SK-N-SH (cell line): ENCODE data around the gene HSD17B11. TPM values are rescaled to one million over a fixed set of nuclear protein-coding genes. Genes with fewer than 3 reads are reported as not detected.

Source experiments
- CTCF ChIA-PET: fragments of 300-600, 350-600 bp; formaldehyde crosslinking; extraction: SDS; loops from one replicate; lab custom pipeline; 2021; lab: Yijun Ruan, JAX
- POLR2A ChIA-PET: fragments of 350-600 bp; sonication (Branson Sonifier 250); formaldehyde crosslinking; extraction: SDS; loops from one replicate; lab custom pipeline; 2020; ENCODE audit warnings: antibody characterized with exemption, inconsistent platforms; lab: Yijun Ruan, JAX
- DNase-seq: peaks from one replicate; pipeline ENCODE4 v3.0.0; 2012
- H2AFZ ChIP-seq: fragments of 200-600 bp; sonication (generic); 2 replicates; pipeline ENCODE4 v1.8.1; 2016; ENCODE audit warnings: antibody characterized with exemption, mild to moderate bottlenecking, low read depth
- H3F3A ChIP-seq: fragments of 200-600 bp; sonication (generic); replicated peaks from 2 replicates; pipeline ENCODE3; 2016; ENCODE audit warnings: antibody characterized with exemption, mild to moderate bottlenecking; ENCODE audit not compliant: insufficient read depth
- H3K27ac ChIP-seq, 2 experiments: fragments of 200-500 bp in 1 of 2; fragments of 200-600 bp in 1 of 2; sonication (Bioruptor generic) in 1 of 2; sonication (generic), shearing (Covaris generic) in 1 of 2; 2 replicates each; pipeline versions ENCODE4 v1.5.1 to v1.6.1; 2014 to 2016; ENCODE audit warnings: low read depth in 2 of 2, inconsistent platforms in 1 of 2, low read length in 1 of 2, mild to moderate bottlenecking in 1 of 2, mixed read lengths in 1 of 2
- H3K27me3 ChIP-seq: fragments of 200-600 bp; sonication (generic), shearing (Covaris generic); 2 replicates; pipeline ENCODE4 v1.6.1; 2016; ENCODE audit warnings: mixed run types; ENCODE audit not compliant: insufficient read depth
- H3K36me3 ChIP-seq, 2 experiments: fragments of 200-500 bp in 1 of 2; fragments of 200-600 bp in 1 of 2; sonication (Bioruptor generic) in 1 of 2; sonication (generic) in 1 of 2; replicated peaks in 1 of 2; 2 replicates each; pipeline versions ENCODE3 to v1.5.1; 2014 to 2016; ENCODE audit warnings: low read length in 1 of 2, mild to moderate bottlenecking in 1 of 2; ENCODE audit not compliant: insufficient read depth in 2 of 2, control insufficient read depth in 1 of 2
- H3K4me1 ChIP-seq, 2 experiments: fragments of 200-500 bp in 1 of 2; fragments of 200-600 bp in 1 of 2; sonication (Bioruptor generic) in 1 of 2; sonication (generic), shearing (Covaris generic) in 1 of 2; 2 replicates each; pipeline versions ENCODE4 v1.5.1 to v1.6.1; 2014 to 2016; ENCODE audit warnings: low read depth in 1 of 2, low read length in 1 of 2, mixed run types in 1 of 2; ENCODE audit not compliant: insufficient read depth in 2 of 2, control insufficient read depth in 1 of 2
- H3K4me2 ChIP-seq: fragments of 200-600 bp; sonication (generic), shearing (Covaris generic); 2 replicates; pipeline ENCODE4 v1.6.1; 2017; ENCODE audit warnings: mixed run types
- H3K4me3 ChIP-seq, 2 experiments: fragments of 200-500 bp in 1 of 2; fragments of 200-600 bp in 1 of 2; sonication (Bioruptor generic) in 1 of 2; sonication (generic), shearing (Covaris generic) in 1 of 2; 2 replicates each; pipeline versions ENCODE4 v1.5.1 to v1.8.1; 2014 to 2016; ENCODE audit warnings: low read depth in 2 of 2, inconsistent platforms in 1 of 2, low read length in 1 of 2, mild to moderate bottlenecking in 1 of 2, mixed read lengths in 1 of 2, moderate library complexity in 1 of 2
- H3K79me2 ChIP-seq: fragments of 200-600 bp; sonication (generic); 2 replicates; pipeline ENCODE4 v1.8.1; 2017; ENCODE audit warnings: mild to moderate bottlenecking; ENCODE audit not compliant: insufficient read depth
- H3K9ac ChIP-seq: fragments of 200-600 bp; sonication (generic); 2 replicates; pipeline ENCODE4 v1.6.1; 2017; ENCODE audit warnings: mixed run types
- H3K9me2 ChIP-seq: fragments of 200-600 bp; sonication (generic); 2 replicates; pipeline ENCODE4 v1.6.1; 2017; ENCODE audit warnings: mixed run types
- H3K9me3 ChIP-seq: fragments of 200-600 bp; sonication (generic); 2 replicates; pipeline ENCODE4 v1.6.1; 2017; ENCODE audit warnings: mixed run types, mild to moderate bottlenecking, moderate library complexity
- H4K20me1 ChIP-seq: fragments of 200-600 bp; sonication (generic); 2 replicates; pipeline ENCODE4 v1.6.1; 2017; ENCODE audit warnings: mild to moderate bottlenecking, mixed run types; ENCODE audit not compliant: insufficient read depth
- CHD2 ChIP-seq: fragments of 150-350 bp; IDR thresholded peaks from 2 replicates; pipeline ENCODE4 v1.6.1; 2018; ENCODE audit warnings: low read length; ENCODE audit not compliant: partially characterized antibody
- CTCF ChIP-seq: fragments of 200-600 bp; sonication (generic); IDR thresholded peaks from 2 replicates; pipeline ENCODE4 v1.6.1; 2017; ENCODE audit warnings: antibody characterized with exemption, mild to moderate bottlenecking, moderate library complexity
- EP300 ChIP-seq, 2 experiments: IDR thresholded peaks; 2 replicates each; pipeline versions ENCODE4 v1.4.0 to v1.6.1; 2012; ENCODE audit warnings: borderline replicate concordance in 1 of 2, low read depth in 1 of 2, low read length in 1 of 2
- EZH2phosphoT487 ChIP-seq: fragments of 200-600 bp; sonication (generic); IDR thresholded peaks from 2 replicates; pipeline ENCODE4 v1.6.1; 2017; ENCODE audit warnings: low read depth, mixed run types, mild to moderate bottlenecking, antibody characterized with exemption, moderate library complexity, borderline replicate concordance
- FOXJ3 ChIP-seq: sonication (generic); formaldehyde crosslinking; IDR thresholded peaks from 2 replicates; pipeline ENCODE4 v1.5.1; 2020; ENCODE audit warnings: mild to moderate bottlenecking, missing genetic modification reagents
- GABPA ChIP-seq: IDR thresholded peaks from 2 replicates; pipeline ENCODE4 v1.4.0; 2012; ENCODE audit warnings: low read depth, mild to moderate bottlenecking
- GATA2 ChIP-seq: sonication (generic); formaldehyde crosslinking; IDR thresholded peaks from 2 replicates; pipeline ENCODE4 v1.5.0; 2020; ENCODE audit warnings: mild to moderate bottlenecking, missing genetic modification reagents
- IRF3 ChIP-seq: fragments of 150-350 bp; IDR thresholded peaks from 2 replicates; pipeline ENCODE4 v1.6.1; 2016; ENCODE audit warnings: mild to moderate bottlenecking, low read depth, low read length
- MXI1 ChIP-seq: IDR thresholded peaks from 2 replicates; pipeline ENCODE4 v1.6.1; 2012; ENCODE audit warnings: mild to moderate bottlenecking, low read depth, low read length, improper control_type of control experiment
- RAD21 ChIP-seq: IDR thresholded peaks from 2 replicates; pipeline ENCODE4 v1.6.1; 2012; ENCODE audit warnings: mild to moderate bottlenecking, low read length
- RCOR1 ChIP-seq: fragments of 150-350 bp; IDR thresholded peaks from 2 replicates; pipeline ENCODE4 v1.6.1; 2017; ENCODE audit warnings: antibody characterized with exemption, low read length
- RFX5 ChIP-seq: IDR thresholded peaks from 2 replicates; pipeline ENCODE4 v1.6.1; 2012; ENCODE audit warnings: mild to moderate bottlenecking, improper control_type of control experiment, low read length
- WGBS: methylation state at CpG from one replicate; pipeline ENCODE4 v1.1.6; 2017; ENCODE audit warnings: low lambda C conversion rate; 5-methylcytosine and 5-hydroxymethylcytosine counted together
- polyA plus RNA-seq, 3 experiments: library from polyadenylated mRNA; depleted of rRNA; stranded (reverse); fragments of >200 nt; gene quantifications; 2 replicates each; pipeline ENCODE4 v1.2.3, GENCODE V29; 2012
- TF ChIP-seq, protein P1 (sequence below): IDR thresholded peaks from 2 replicates; pipeline ENCODE4 v1.4.0; 2012; ENCODE audit warnings: low read depth
- TF ChIP-seq, protein P2 (sequence below): fragments of 150-350 bp; IDR thresholded peaks from 2 replicates; pipeline ENCODE4 v1.6.1; 2017; ENCODE audit warnings: antibody characterized with exemption, low read length, low read depth, borderline replicate concordance
- TF ChIP-seq, protein P3 (sequence below): IDR thresholded peaks from 2 replicates; pipeline ENCODE4; 2012
- TF ChIP-seq, protein P4 (sequence below): IDR thresholded peaks from 2 replicates; pipeline ENCODE4 v1.4.0; 2012; ENCODE audit warnings: low read depth, borderline replicate concordance

HSD17B11 gene
- polyA plus RNA-seq, 1 of the 3 experiments (the other 2 are of a cell fraction), result 13.2 TPM

- POLR2A ChIA-PET, result no interaction called here
- no peaks in the 10 kb centered on the region for H3K9me3 ChIP-seq
- TF ChIP-seq, protein P1, sequence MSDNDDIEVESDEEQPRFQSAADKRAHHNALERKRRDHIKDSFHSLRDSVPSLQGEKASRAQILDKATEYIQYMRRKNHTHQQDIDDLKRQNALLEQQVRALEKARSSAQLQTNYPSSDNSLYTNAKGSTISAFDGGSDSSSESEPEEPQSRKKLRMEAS, result no peak
- TF ChIP-seq IRF3, result no peak
- no peak for TF ChIP-seq CHD2
- TF ChIP-seq, protein P2, sequence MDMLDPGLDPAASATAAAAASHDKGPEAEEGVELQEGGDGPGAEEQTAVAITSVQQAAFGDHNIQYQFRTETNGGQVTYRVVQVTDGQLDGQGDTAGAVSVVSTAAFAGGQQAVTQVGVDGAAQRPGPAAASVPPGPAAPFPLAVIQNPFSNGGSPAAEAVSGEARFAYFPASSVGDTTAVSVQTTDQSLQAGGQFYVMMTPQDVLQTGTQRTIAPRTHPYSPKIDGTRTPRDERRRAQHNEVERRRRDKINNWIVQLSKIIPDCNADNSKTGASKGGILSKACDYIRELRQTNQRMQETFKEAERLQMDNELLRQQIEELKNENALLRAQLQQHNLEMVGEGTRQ, result no peak
- no peak for TF ChIP-seq GATA2 (CRISPR knock-in tag)
- no peak for TF ChIP-seq RAD21
- no peak for TF ChIP-seq RCOR1
- TF ChIP-seq EZH2phosphoT487, result no peak
- TF ChIP-seq GABPA, result no peak
- no peak for TF ChIP-seq CTCF
- TF ChIP-seq RFX5, result no peak
- no peak overlapping the region for H2AFZ ChIP-seq
- H3K27ac ChIP-seq, result no peak overlapping the region
- no peaks in the 10 kb centered on the region for H4K20me1 ChIP-seq
- H3F3A ChIP-seq, result no peaks in the 10 kb centered on the region
- no peak overlapping the region for H3K4me3 ChIP-seq
- no peaks in the 10 kb centered on the region for H3K27me3 ChIP-seq
- H3K79me2 ChIP-seq, result peaks cover under 1% of the 10 kb centered on the region; the same call in 1 of the 2 replicates
- no peak overlapping the region for H3K9ac ChIP-seq
- 41% methylated on average over 1 of the region's 1 CpG for WGBS
- no peaks in the 10 kb centered on the region for H3K4me1 ChIP-seq
- no peaks in the 10 kb centered on the region for H3K9me2 ChIP-seq
- H3K36me3 ChIP-seq, result peaks cover 40 to 69% of the 10 kb centered on the region in 2 experiments
- H3K4me2 ChIP-seq, result no peak overlapping the region
- DNase-seq, result no peak
- CTCF ChIA-PET, result interaction anchor here (1.4 to 3.6 kb wide), 3 partner anchors 9 to 99 kb away, joined by 3 to 25 read pairs (median 7); no protein-coding TSS in a partner anchor
Measured at GRCh38 chr4:87365348-87365747, 25.6 kb downstream of the HSD17B11 start.

- Histone ChIP-seq H3K4me2 (no peak overlapping the region), H3K27me3 (no peaks in the 10 kb centered on the region), H3K79me2 (peaks cover 6% of the 10 kb centered on the region; the same call in 1 of the 2 replicates), H3K9me3 (no peaks in the 10 kb centered on the region), H4K20me1 (no peaks in the 10 kb centered on the region), H3K9me2 (no peaks in the 10 kb centered on the region), H3K4me3 (no peak overlapping the region), H3K36me3 (peaks cover 44 to 72% of the 10 kb centered on the region in 2 experiments), H3F3A (peaks cover under 1% of the 10 kb centered on the region), H3K9ac (no peak overlapping the region), H2AFZ (no peak overlapping the region), H3K27ac (no peak overlapping the region), H3K4me1 (no peaks in the 10 kb centered on the region)
- POLR2A ChIA-PET, result no interaction called here
- CTCF ChIA-PET, result interaction anchor here (0.9 to 3.6 kb wide), 4 partner anchors 11 to 475 kb away, joined by 3 to 25 read pairs (median 5); no protein-coding TSS in a partner anchor
- DNase-seq, result no peak
- WGBS, result 93% methylated on average over 2 of the region's 2 CpGs
- TF ChIP-seq, protein P3, sequence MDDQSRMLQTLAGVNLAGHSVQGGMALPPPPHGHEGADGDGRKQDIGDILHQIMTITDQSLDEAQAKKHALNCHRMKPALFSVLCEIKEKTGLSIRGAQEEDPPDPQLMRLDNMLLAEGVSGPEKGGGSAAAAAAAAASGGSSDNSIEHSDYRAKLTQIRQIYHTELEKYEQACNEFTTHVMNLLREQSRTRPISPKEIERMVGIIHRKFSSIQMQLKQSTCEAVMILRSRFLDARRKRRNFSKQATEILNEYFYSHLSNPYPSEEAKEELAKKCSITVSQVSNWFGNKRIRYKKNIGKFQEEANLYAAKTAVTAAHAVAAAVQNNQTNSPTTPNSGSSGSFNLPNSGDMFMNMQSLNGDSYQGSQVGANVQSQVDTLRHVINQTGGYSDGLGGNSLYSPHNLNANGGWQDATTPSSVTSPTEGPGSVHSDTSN, result no peak
- TF ChIP-seq CHD2, result no peak
- no peak for TF ChIP-seq MXI1
- no peak for TF ChIP-seq EP300 (IDR thresholded peaks at IDR 0.05; ENCODE audit: borderline replicate concordance in 1 of 2, low read depth in 1 of 2, low read length in 1 of 2)
- no peak for TF ChIP-seq CTCF
- TF ChIP-seq, protein P4, sequence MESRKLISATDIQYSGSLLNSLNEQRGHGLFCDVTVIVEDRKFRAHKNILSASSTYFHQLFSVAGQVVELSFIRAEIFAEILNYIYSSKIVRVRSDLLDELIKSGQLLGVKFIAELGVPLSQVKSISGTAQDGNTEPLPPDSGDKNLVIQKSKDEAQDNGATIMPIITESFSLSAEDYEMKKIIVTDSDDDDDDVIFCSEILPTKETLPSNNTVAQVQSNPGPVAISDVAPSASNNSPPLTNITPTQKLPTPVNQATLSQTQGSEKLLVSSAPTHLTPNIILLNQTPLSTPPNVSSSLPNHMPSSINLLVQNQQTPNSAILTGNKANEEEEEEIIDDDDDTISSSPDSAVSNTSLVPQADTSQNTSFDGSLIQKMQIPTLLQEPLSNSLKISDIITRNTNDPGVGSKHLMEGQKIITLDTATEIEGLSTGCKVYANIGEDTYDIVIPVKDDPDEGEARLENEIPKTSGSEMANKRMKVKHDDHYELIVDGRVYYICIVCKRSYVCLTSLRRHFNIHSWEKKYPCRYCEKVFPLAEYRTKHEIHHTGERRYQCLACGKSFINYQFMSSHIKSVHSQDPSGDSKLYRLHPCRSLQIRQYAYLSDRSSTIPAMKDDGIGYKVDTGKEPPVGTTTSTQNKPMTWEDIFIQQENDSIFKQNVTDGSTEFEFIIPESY, result no peak
- no peak for TF ChIP-seq FOXJ3
Measured at GRCh38 chr4:87363552-87363951, 27.4 kb downstream of the HSD17B11 start.
